HEK293T (cell line): Measurements from ENCODE around the gene HOXB3.

ENCODE experiments used
- FOXK2 ChIP-seq: fragments of 450-650 bp; IDR thresholded peaks from 2 replicates; pipeline ENCODE4 v1.6.1; 2016; ENCODE audit warnings: mild to moderate bottlenecking
- FOXM1 ChIP-seq: fragments of 450-650 bp; IDR thresholded peaks from 2 replicates; pipeline ENCODE4 v1.6.1; 2017; ENCODE audit warnings: mild to moderate bottlenecking, borderline replicate concordance
- SP1 ChIP-seq: fragments of 450-650 bp; IDR thresholded peaks from 2 replicates; pipeline ENCODE4 v1.6.1; 2017

- TF ChIP-seq FOXM1 (no peak), SP1 (no peak), FOXK2 (no peak)
These were observed 67.9 kb downstream of the HOXB3 start for GRCh38 chr17:48522031-48522653.
